HL-60 (cell line): ENCODE measurements around the gene TNIK.

Source experiments
- DNase-seq, 2 experiments: peaks; one replicate each; pipeline ENCODE4 v3.0.0-alpha.2; 2010 to 2020; ENCODE audit warnings: low read depth in 1 of 2, low spot score in 1 of 2
- H3K27ac ChIP-seq: fragments of 250-450 bp; sonication (Bioruptor Pico); replicated peaks from 2 replicates; pipeline ENCODE4 v1.5.1; 2020; ENCODE audit warnings: mild to moderate bottlenecking, moderate library complexity
- H3K27me3 ChIP-seq: fragments of 250-450 bp; sonication (Bioruptor Pico); 2 replicates; pipeline ENCODE4 v1.5.1; 2021; ENCODE audit warnings: mild to moderate bottlenecking, moderate library complexity; ENCODE audit not compliant: insufficient read depth, poor library complexity, severe bottlenecking
- H3K4me3 ChIP-seq: replicated peaks from 2 replicates; pipeline ENCODE4 v1.5.1; 2011; ENCODE audit warnings: mild to moderate bottlenecking, control low read depth, low read length; ENCODE audit not compliant: insufficient read depth
- CTCF ChIP-seq: IDR thresholded peaks from one replicate; pipeline ENCODE4 v1.5.1; 2011; ENCODE audit warnings: low read length, control low read depth, inconsistent platforms; ENCODE audit not compliant: insufficient read depth
- GABPA ChIP-seq: IDR thresholded peaks from 2 replicates; pipeline ENCODE4 v1.6.1; 2012; ENCODE audit warnings: low read depth
- POLR2AphosphoS5 ChIP-seq: IDR thresholded peaks from 2 replicates; pipeline ENCODE4 v1.6.1; 2012; ENCODE audit warnings: low read depth
- REST ChIP-seq: IDR thresholded peaks from 2 replicates; pipeline ENCODE4 v1.6.1; 2012; ENCODE audit warnings: low read depth; ENCODE audit not compliant: insufficient replicate concordance
- SPI1 ChIP-seq: IDR thresholded peaks from 2 replicates; pipeline ENCODE4 v1.6.1; 2012; ENCODE audit warnings: low read depth, mild to moderate bottlenecking, borderline replicate concordance

Gene TNIK

GRCh38 chr3:171021377-171021776 is 438.8 kb downstream of the TNIK start:
- Histone ChIP-seq H3K27ac (no peak overlapping the region), H3K27me3 (peaks cover 6% of the 10 kb centered on the region), H3K4me3 (no peak overlapping the region)
- no peak for TF ChIP-seq REST
- no peak for TF ChIP-seq SPI1
- no peak for TF ChIP-seq POLR2AphosphoS5
- TF ChIP-seq CTCF: no peak
- no peak for TF ChIP-seq GABPA
- DNase-seq: no peak

- Histone ChIP-seq H3K4me3 (no peak overlapping the region), H3K27me3 (no peaks in the 10 kb centered on the region), H3K27ac (no peak overlapping the region)
- TF ChIP-seq POLR2AphosphoS5 (no peak), SPI1 (no peak), REST (no peak), CTCF (no peak), GABPA (no peak)
- no peak for DNase-seq
Measured at GRCh38 chr3:171018156-171018935, 441.9 kb downstream of the TNIK start.

GRCh38 chr3:171013822-171014748 is 446.1 kb downstream of the TNIK start:
- Histone ChIP-seq H3K27me3 (no peaks in the 10 kb centered on the region), H3K27ac (no peak overlapping the region), H3K4me3 (no peak overlapping the region)
- TF ChIP-seq REST (no peak), SPI1 (no peak), GABPA (no peak), POLR2AphosphoS5 (no peak), CTCF (no peak)
- no peak for DNase-seq
